Ascending aorta (tissue), 2 donors: ENCODE data around the gene DDX5. TPM values are rescaled to one million over a fixed set of nuclear protein-coding genes. Genes with fewer than 3 reads are reported as not detected.

Experiments
- DNase-seq, 2 donors: peaks; one replicate each; pipeline ENCODE4 v3.0.0-alpha.2; 2019; ENCODE audit warnings: low spot score in 2 of 2
- H3K27ac ChIP-seq, 2 donors: fragments of 200-600 bp; sonication (generic); one replicate each; pipeline ENCODE4 v1.5.1; 2016 to 2017; ENCODE audit warnings: mild to moderate bottlenecking in 1 of 2
- H3K27me3 ChIP-seq: fragments of 200-600 bp; sonication (generic); one replicate; pipeline ENCODE4 v1.5.1; 2017
- H3K36me3 ChIP-seq, 2 donors: fragments of 200-600 bp; sonication (generic); one replicate each; pipeline ENCODE4 v1.5.1; 2016
- H3K4me1 ChIP-seq, 2 donors: fragments of 200-600 bp; sonication (generic); one replicate each; pipeline ENCODE4 v1.5.1; 2016 to 2017; ENCODE audit warnings: mild to moderate bottlenecking in 1 of 2
- H3K4me3 ChIP-seq, 2 donors: fragments of 200-600 bp; sonication (generic); one replicate each; pipeline ENCODE4 v1.5.1; 2016 to 2017; ENCODE audit warnings: mild to moderate bottlenecking in 1 of 2
- H3K9me3 ChIP-seq, 2 donors: fragments of 200-600 bp; sonication (generic); one replicate each; pipeline ENCODE4 v1.5.1; 2016
- intact Hi-C: fragments of 100-400 bp; cut with DNase I; formaldehyde crosslinking; loops from one replicate; pipeline ENCODE4 v1.15.1; 2023
- total RNA-seq: library from RNA; depleted of rRNA; stranded (reverse); fragments of >200 nt; gene quantifications from one replicate; pipeline ENCODE4 v1.1.0, GENCODE V29; 2016
- TF ChIP-seq, protein P1 (sequence below), 3 experiments: fragments of 200-600 bp in 2 of 3; fragments of 450-650 bp in 1 of 3; sonication (generic) in 2 of 3; IDR thresholded peaks; one replicate each; pipeline ENCODE4 v1.5.1; 2016 to 2019; ENCODE audit warnings: antibody characterized with exemption in 3 of 3, mild to moderate bottlenecking in 1 of 3, moderate library complexity in 1 of 3

DDX5 gene
- total RNA-seq, 1 donor from 2014 or later: 564 TPM

GRCh38 chr17:64504769-64505339 is 1.2 kb downstream of the DDX5 start:
- DNase-seq: no peak
- TF ChIP-seq, protein P1, sequence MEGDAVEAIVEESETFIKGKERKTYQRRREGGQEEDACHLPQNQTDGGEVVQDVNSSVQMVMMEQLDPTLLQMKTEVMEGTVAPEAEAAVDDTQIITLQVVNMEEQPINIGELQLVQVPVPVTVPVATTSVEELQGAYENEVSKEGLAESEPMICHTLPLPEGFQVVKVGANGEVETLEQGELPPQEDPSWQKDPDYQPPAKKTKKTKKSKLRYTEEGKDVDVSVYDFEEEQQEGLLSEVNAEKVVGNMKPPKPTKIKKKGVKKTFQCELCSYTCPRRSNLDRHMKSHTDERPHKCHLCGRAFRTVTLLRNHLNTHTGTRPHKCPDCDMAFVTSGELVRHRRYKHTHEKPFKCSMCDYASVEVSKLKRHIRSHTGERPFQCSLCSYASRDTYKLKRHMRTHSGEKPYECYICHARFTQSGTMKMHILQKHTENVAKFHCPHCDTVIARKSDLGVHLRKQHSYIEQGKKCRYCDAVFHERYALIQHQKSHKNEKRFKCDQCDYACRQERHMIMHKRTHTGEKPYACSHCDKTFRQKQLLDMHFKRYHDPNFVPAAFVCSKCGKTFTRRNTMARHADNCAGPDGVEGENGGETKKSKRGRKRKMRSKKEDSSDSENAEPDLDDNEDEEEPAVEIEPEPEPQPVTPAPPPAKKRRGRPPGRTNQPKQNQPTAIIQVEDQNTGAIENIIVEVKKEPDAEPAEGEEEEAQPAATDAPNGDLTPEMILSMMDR (IDR thresholded peaks at IDR 0.05): no peak
- Histone ChIP-seq H3K36me3 (peaks cover 50 to 59% of the 10 kb centered on the region in 2 donors), H3K9me3 (no peaks in the 10 kb centered on the region), H3K4me3 (peak overlapping the region; percentile 91 to 99), H3K27ac (peak overlapping the region; percentile 99 to 100), H3K4me1 (peaks cover 13 to 50% of the 10 kb centered on the region in 2 donors), H3K27me3 (no peaks in the 10 kb centered on the region)
- intact Hi-C loops: loop anchor here (5.0 to 10.0 kb wide), 4 partner anchors 157 to 678 kb away; partner anchors contain the start of genes FTSJ3, PSMC5 and SMURF2

GRCh38 chr17:64503821-64504768 is 2.0 kb downstream of the DDX5 start:
- Histone ChIP-seq H3K27ac (peak overlapping the region; percentile 99 to 100), H3K9me3 (no peaks in the 10 kb centered on the region), H3K4me3 (peak overlapping the region; percentile 91 to 99), H3K36me3 (peaks cover 54 to 60% of the 10 kb centered on the region in 2 donors), H3K27me3 (no peaks in the 10 kb centered on the region), H3K4me1 (peaks cover 13 to 43% of the 10 kb centered on the region in 2 donors)
- intact Hi-C loops: loop anchor here (10.0 kb wide), 2 partner anchors 359 to 471 kb away; no protein-coding TSS in a partner anchor
- no peak for DNase-seq
- TF ChIP-seq, protein P1 (IDR thresholded peaks at IDR 0.05): no peak

DNA sequence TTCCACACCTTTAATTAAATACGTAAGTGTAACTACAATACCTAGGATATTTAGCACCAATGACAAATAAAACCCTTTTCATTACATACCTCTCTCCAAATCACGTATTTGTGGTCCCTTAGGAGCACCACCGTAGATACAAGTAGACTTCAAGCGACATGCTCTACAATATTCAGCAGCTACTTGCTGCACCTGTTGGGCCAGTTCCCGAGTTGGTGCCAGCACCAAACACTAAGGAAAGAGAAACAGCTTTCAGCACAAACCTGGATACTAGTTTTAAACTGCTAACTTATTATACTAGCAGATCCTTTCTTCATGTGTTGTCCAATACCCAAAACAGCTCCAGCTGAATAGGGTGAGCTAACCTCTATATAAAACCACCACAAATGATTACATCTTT is 2.7 kb downstream of the DDX5 start:
- Histone ChIP-seq H3K27me3 (no peaks in the 10 kb centered on the region), H3K4me1 (peaks cover 13 to 40% of the 10 kb centered on the region in 2 donors), H3K4me3 (peak overlapping the region; percentile 14 to 91), H3K9me3 (no peaks in the 10 kb centered on the region), H3K36me3 (peaks cover 54 to 67% of the 10 kb centered on the region in 2 donors), H3K27ac (peak overlapping the region in 1 of 2 donors; percentile 99)
- TF ChIP-seq, protein P1 (IDR thresholded peaks at IDR 0.05): no peak
- no peak for DNase-seq
- intact Hi-C loops: loop anchor here (10.0 kb wide), 2 partner anchors 359 to 471 kb away; no protein-coding TSS in a partner anchor

GRCh38 chr17:64502809-64503208 is 3.3 kb downstream of the DDX5 start:
- H3K9me3 ChIP-seq: no peaks in the 10 kb centered on the region
- H3K4me3 ChIP-seq: peak overlapping the region; percentile 14 to 91
- intact Hi-C loops: loop anchor here (10.0 kb wide), 2 partner anchors 358 to 472 kb away; no protein-coding TSS in a partner anchor
- H3K27me3 ChIP-seq: no peaks in the 10 kb centered on the region
- peak overlapping the region in 1 of 2 donors; percentile 99 for H3K27ac ChIP-seq
- H3K4me1 ChIP-seq: peaks cover 13 to 36% of the 10 kb centered on the region in 2 donors
- peaks cover 54 to 72% of the 10 kb centered on the region in 2 donors for H3K36me3 ChIP-seq
- TF ChIP-seq, protein P1 (IDR thresholded peaks at IDR 0.05): no peak
- no peak for DNase-seq

GRCh38 chr17:64502021-64502420 is 4.1 kb downstream of the DDX5 start:
- DNase-seq: no peak
- H3K27ac ChIP-seq: no peak overlapping the region
- peak overlapping the region in 1 of 2 donors; percentile 91 for H3K4me3 ChIP-seq
- H3K36me3 ChIP-seq: peaks cover 54 to 76% of the 10 kb centered on the region in 2 donors
- intact Hi-C loops: loop anchor here (10.0 kb wide), 2 partner anchors 357 to 473 kb away; no protein-coding TSS in a partner anchor
- peaks cover 13 to 43% of the 10 kb centered on the region in 2 donors for H3K4me1 ChIP-seq
- H3K27me3 ChIP-seq: no peaks in the 10 kb centered on the region
- TF ChIP-seq, protein P1 (IDR thresholded peaks at IDR 0.05): no peak
- no peaks in the 10 kb centered on the region for H3K9me3 ChIP-seq
